Testis (tissue), 2 donors: Measurements from ENCODE around the gene HSPG2.

Source experiments
- POLR2A ChIP-seq: fragments of 450-650 bp; IDR thresholded peaks from one replicate; pipeline ENCODE4 v1.6.1; 2017; ENCODE audit warnings: antibody characterized with exemption, mild to moderate bottlenecking, moderate library complexity
- TF ChIP-seq, protein P1 (sequence below), 3 experiments: fragments of 450-650 bp in 2 of 3; fragments of 200-600 bp in 1 of 3; sonication (generic) in 1 of 3; IDR thresholded peaks; one replicate each; pipeline ENCODE4 v1.5.1; 2016 to 2019; ENCODE audit warnings: antibody characterized with exemption in 3 of 3, mild to moderate bottlenecking in 2 of 3, moderate library complexity in 1 of 3

DNA sequence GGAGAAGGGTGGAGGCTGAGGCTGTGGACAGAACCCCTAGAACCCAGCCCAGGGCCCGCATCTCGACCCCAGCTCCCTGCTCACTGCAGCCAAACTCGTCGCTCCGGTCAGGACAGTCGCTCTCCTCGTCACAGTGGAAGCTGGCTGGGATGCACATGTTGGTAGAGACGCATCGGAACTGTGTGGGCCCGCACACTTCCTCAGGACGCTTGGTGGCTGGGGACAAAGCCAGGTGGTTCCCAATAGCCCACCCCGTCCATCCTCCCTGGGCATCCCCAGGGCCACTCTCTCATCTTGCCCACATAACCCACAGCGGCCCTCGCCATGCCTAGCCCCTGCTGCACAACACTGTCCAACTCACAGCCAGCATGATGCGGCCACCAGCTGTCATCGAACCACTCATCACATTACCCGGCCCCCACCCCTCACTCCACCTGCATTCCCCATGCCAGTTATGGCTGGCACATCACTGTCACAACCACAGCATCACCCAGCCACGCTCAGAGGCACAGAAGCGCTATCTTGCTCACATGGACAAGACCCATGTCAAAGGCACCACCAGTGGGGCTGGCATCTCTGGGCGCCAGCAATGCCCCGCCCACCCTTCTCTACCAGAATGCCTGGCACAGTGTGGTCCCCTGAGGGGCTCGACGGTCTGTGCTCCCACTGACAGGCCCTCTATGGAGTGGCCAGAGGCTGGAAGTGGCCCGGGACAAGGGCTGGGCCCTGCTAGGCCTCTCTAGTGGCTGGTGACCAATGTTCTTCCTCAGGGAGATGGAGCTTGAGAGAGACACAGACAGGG lies 51.7 kb downstream of the HSPG2 start:
- TF ChIP-seq POLR2A: no peak
- TF ChIP-seq, protein P1, sequence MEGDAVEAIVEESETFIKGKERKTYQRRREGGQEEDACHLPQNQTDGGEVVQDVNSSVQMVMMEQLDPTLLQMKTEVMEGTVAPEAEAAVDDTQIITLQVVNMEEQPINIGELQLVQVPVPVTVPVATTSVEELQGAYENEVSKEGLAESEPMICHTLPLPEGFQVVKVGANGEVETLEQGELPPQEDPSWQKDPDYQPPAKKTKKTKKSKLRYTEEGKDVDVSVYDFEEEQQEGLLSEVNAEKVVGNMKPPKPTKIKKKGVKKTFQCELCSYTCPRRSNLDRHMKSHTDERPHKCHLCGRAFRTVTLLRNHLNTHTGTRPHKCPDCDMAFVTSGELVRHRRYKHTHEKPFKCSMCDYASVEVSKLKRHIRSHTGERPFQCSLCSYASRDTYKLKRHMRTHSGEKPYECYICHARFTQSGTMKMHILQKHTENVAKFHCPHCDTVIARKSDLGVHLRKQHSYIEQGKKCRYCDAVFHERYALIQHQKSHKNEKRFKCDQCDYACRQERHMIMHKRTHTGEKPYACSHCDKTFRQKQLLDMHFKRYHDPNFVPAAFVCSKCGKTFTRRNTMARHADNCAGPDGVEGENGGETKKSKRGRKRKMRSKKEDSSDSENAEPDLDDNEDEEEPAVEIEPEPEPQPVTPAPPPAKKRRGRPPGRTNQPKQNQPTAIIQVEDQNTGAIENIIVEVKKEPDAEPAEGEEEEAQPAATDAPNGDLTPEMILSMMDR (IDR thresholded peaks at IDR 0.05): no peak
